ENCODE data around the gene KIAA0513.

KIAA0513 gene

GRCh38 chr16:85137323-85138072 is 109.9 kb downstream of the KIAA0513 start:
- H3K4me1 Mint-ChIP-seq: peaks cover 8% of the 10 kb centered on the region
- H3K36me3 Mint-ChIP-seq (ENCODE audit: insufficient read depth): no peaks in the 10 kb centered on the region
- H3K27ac Mint-ChIP-seq (ENCODE audit: low read depth): no peak overlapping the region
- no peaks in the 10 kb centered on the region for H3K9me3 Mint-ChIP-seq
- DNase-seq (ENCODE audit: low spot score in 2 of 2) (no peak), ATAC-seq (replicated peaks; ENCODE audit: extremely low read depth, poor library complexity, severe bottlenecking) (no peak)
- H3K4me3 Mint-ChIP-seq: no peak overlapping the region
- H3K27me3 Mint-ChIP-seq: peaks cover 66% of the 10 kb centered on the region

GRCh38 chr16:85138073-85138824 is 110.7 kb downstream of the KIAA0513 start:
- Mint-ChIP-seq H3K9me3 (no peaks in the 10 kb centered on the region), H3K36me3 (ENCODE audit: insufficient read depth) (no peaks in the 10 kb centered on the region), H3K4me3 (no peak overlapping the region), H3K4me1 (peaks cover 8% of the 10 kb centered on the region), H3K27me3 (peaks cover 66% of the 10 kb centered on the region), H3K27ac (ENCODE audit: low read depth) (no peak overlapping the region)
- DNase-seq (ENCODE audit: low spot score in 2 of 2): no peak
- no peak for ATAC-seq (replicated peaks; ENCODE audit: extremely low read depth, poor library complexity, severe bottlenecking)

- Mint-ChIP-seq H3K4me1 (peaks cover 8% of the 10 kb centered on the region), H3K4me3 (no peak overlapping the region), H3K36me3 (ENCODE audit: insufficient read depth) (no peaks in the 10 kb centered on the region), H3K27me3 (peaks cover 69% of the 10 kb centered on the region), H3K9me3 (no peaks in the 10 kb centered on the region), H3K27ac (ENCODE audit: low read depth) (no peak overlapping the region)
- DNase-seq (ENCODE audit: low spot score in 2 of 2) (no peak), ATAC-seq (replicated peaks; ENCODE audit: extremely low read depth, poor library complexity, severe bottlenecking) (no peak)
Observed at GRCh38 chr16:85138825-85139627, 111.4 kb downstream of the KIAA0513 start.

- Mint-ChIP-seq H3K27me3 (peaks cover 78% of the 10 kb centered on the region), H3K9me3 (no peaks in the 10 kb centered on the region), H3K4me1 (peaks cover 8% of the 10 kb centered on the region), H3K36me3 (ENCODE audit: insufficient read depth) (no peaks in the 10 kb centered on the region), H3K4me3 (no peak overlapping the region), H3K27ac (ENCODE audit: low read depth) (peak overlapping the region; percentile 10)
- ATAC-seq (replicated peaks; ENCODE audit: extremely low read depth, poor library complexity, severe bottlenecking) (no peak), DNase-seq (ENCODE audit: low spot score in 2 of 2) (no peak)
Observed at GRCh38 chr16:85139881-85140339, 112.3 kb downstream of the KIAA0513 start.

- no peak for ATAC-seq (replicated peaks; ENCODE audit: extremely low read depth, poor library complexity, severe bottlenecking)
Observed at GRCh38 chr16:85140455-85141012, 112.9 kb downstream of the KIAA0513 start.

GRCh38 chr16:85141491-85142128 is 114.0 kb downstream of the KIAA0513 start:
- H3K4me3 Mint-ChIP-seq: no peak overlapping the region
- H3K27me3 Mint-ChIP-seq: peaks cover 74% of the 10 kb centered on the region
- ATAC-seq (replicated peaks; ENCODE audit: extremely low read depth, poor library complexity, severe bottlenecking): no peak
- H3K27ac Mint-ChIP-seq (ENCODE audit: low read depth): no peak overlapping the region
- H3K36me3 Mint-ChIP-seq (ENCODE audit: insufficient read depth): no peaks in the 10 kb centered on the region
- DNase-seq (ENCODE audit: low spot score in 2 of 2): no peak
- H3K4me1 Mint-ChIP-seq: peaks cover 8% of the 10 kb centered on the region
- H3K9me3 Mint-ChIP-seq: no peaks in the 10 kb centered on the region

More at GRCh38 chr16:85140455-85141012, 112.9 kb downstream of the KIAA0513 start:
- Mint-ChIP-seq H3K9me3 (no peaks in the 10 kb centered on the region), H3K27me3 (peaks cover 78% of the 10 kb centered on the region), H3K36me3 (ENCODE audit: insufficient read depth) (no peaks in the 10 kb centered on the region), H3K27ac (ENCODE audit: low read depth) (no peak overlapping the region), H3K4me3 (no peak overlapping the region), H3K4me1 (peaks cover 8% of the 10 kb centered on the region)
- DNase-seq (ENCODE audit: low spot score in 2 of 2): no peak

- Mint-ChIP-seq H3K4me1 (peaks cover 8% of the 10 kb centered on the region), H3K27ac (ENCODE audit: low read depth) (no peak overlapping the region), H3K27me3 (peaks cover 69% of the 10 kb centered on the region), H3K4me3 (no peak overlapping the region), H3K9me3 (no peaks in the 10 kb centered on the region), H3K36me3 (ENCODE audit: insufficient read depth) (no peaks in the 10 kb centered on the region)
- DNase-seq (ENCODE audit: low spot score in 2 of 2) (no peak), ATAC-seq (replicated peaks; ENCODE audit: extremely low read depth, poor library complexity, severe bottlenecking) (no peak)
Observed at GRCh38 chr16:85142129-85142513, 114.5 kb downstream of the KIAA0513 start.

- H3K27ac Mint-ChIP-seq (ENCODE audit: low read depth): no peak overlapping the region
- ATAC-seq (replicated peaks; ENCODE audit: extremely low read depth, poor library complexity, severe bottlenecking): no peak
- H3K4me3 Mint-ChIP-seq: no peak overlapping the region
- H3K36me3 Mint-ChIP-seq (ENCODE audit: insufficient read depth): no peaks in the 10 kb centered on the region
- H3K4me1 Mint-ChIP-seq: peaks cover 4% of the 10 kb centered on the region
- DNase-seq (ENCODE audit: low spot score in 2 of 2): no peak
- H3K27me3 Mint-ChIP-seq: peaks cover 62% of the 10 kb centered on the region
- H3K9me3 Mint-ChIP-seq: no peaks in the 10 kb centered on the region
Observed at GRCh38 chr16:85142771-85143211, 115.2 kb downstream of the KIAA0513 start.

All from central memory CD8-positive, alpha-beta T cell (primary cell).